Amygdala (tissue), 56 donors: ENCODE measurements around the gene WAC.
A peak's percentile ranks its signal among the peaks of the same experiment; 100 is the strongest.

Experiments used
- DNase-seq, 56 donors: peaks; one replicate each; lab custom pipeline; 2025; lab: John Stamatoyannopoulos, UW

The WAC gene

DNA sequence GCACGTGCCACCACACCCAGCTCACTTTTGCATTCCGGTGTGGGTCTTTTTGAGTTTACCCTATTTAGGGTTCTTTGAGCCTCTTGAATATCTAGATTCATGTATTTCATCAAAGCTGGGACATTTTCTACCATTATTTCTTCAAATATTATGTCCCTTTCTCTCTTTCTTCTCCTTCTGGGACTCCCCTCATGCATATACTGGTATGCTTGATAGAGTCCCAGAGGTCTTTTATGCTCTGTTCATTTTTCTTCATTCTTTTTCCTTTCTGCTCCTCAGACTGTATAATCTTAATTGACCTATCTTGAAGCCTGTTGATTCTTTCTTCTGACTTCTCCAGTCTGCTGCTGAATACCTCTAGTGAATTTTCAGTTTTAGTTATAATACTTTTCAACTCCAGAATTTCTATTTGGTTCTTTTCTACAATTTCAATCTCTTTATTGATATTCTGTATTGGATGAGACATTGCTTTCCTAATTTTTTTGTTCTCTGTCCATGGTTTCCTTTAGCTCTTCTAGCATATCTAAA, 9.1 kb upstream of the WAC start:
- DNase-seq, result no peak

- no peak for DNase-seq
Measured at GRCh38 chr10:28530751-28531150, 2.2 kb upstream of the WAC start.

DNA sequence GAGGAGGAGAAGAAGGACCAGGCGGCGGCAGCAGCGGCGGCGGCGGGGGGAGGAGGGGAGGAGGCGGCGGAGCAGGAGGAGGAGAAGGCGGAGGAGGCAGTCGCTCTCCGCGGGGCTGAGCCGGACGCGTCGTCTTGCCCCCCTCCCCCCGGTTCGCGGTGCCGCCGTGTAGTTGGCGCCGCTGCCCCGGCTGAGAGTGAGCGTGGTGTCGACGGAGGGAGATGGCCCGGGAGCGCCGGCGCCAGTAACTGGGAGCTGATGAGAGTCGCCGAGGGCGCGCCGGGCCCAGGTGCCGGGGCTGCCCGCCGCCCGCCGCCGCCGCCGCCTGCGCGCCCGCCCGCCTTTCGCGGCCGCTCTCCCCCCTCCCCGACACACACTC, 257 bp downstream of the WAC start:
- DNase-seq, result no peak

- DNase-seq, result peak in 52 of 56 donors; percentile 10 to 78 (median 50)
Measured at GRCh38 chr10:28533571-28534304, 820 bp downstream of the WAC start.

DNA sequence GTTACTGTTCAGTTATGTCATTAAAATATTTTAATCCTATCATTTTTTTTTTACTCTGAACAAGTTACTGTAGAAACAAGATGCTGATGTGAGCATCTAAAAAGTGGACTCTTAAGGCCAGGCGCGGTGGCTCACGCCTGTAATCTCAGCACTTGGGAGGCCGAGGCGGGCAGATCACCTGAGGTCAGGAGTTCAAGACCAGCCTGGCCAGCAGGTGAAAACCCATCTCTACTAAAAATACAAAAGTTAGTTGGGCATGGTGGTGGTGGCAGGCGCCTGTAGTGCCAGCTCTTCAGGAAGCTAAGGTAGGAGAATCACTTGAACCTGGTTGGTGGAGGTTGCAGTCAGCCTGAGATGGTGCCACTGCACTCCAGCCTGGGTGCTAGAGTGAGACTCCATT, 2.9 kb downstream of the WAC start:
- DNase-seq, result no peak

- DNase-seq, result no peak
Measured at GRCh38 chr10:28538595-28538994, 5.7 kb downstream of the WAC start.

- no peak for DNase-seq
Measured at GRCh38 chr10:28540145-28540544, 7.2 kb downstream of the WAC start.

GRCh38 chr10:28541717-28542365, 8.9 kb downstream of the WAC start:
- DNase-seq, result no peak

GRCh38 chr10:28542728-28543127, 9.8 kb downstream of the WAC start:
- no peak for DNase-seq

- DNase-seq, result no peak
Measured at GRCh38 chr10:28544058-28544457, 11.1 kb downstream of the WAC start.

GRCh38 chr10:28545967-28546644, 13.2 kb downstream of the WAC start:
- no peak for DNase-seq

DNA sequence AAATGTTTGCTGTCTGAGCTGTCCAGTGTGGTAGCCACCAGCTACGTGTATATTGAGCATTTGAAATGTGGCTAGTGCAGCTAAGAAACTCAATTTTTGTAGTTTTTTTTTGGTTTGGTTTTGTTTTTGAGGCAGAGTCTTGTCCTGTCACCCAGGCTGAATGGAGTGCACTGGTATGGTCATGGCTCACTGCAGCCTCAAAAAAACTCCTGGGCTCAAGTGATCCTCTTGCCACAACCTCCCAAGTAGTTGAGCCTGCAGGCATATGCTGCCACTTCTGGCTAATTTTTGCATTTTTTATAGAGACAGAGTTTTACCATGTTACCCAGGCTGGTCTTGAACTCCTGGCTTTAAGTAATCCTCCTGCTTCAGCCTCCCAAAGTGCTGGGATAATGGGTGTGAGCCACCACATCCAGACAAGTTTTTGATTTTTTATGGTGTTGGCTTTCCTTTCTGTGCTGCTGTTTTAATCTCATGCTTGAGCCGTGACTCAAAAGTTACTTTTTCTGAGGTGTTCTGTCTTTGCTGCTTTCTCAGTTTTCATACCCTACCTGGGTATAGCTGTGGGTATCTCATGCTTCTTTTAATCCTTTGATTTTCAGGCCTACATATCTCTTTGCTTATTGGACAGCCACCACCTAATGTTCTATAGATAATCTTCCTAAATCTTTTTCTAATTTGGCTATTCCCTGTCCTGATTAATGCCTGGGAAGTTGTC, 16.0 kb downstream of the WAC start:
- DNase-seq, result no peak

- DNase-seq, result no peak
Measured at GRCh38 chr10:28551086-28551485, 18.2 kb downstream of the WAC start.

GRCh38 chr10:28552775-28553174, 19.9 kb downstream of the WAC start:
- no peak for DNase-seq

- DNase-seq, result no peak
Measured at GRCh38 chr10:28554009-28554408, 21.1 kb downstream of the WAC start.

- no peak for DNase-seq
Measured at GRCh38 chr10:28554952-28555351, 22.0 kb downstream of the WAC start.

DNA sequence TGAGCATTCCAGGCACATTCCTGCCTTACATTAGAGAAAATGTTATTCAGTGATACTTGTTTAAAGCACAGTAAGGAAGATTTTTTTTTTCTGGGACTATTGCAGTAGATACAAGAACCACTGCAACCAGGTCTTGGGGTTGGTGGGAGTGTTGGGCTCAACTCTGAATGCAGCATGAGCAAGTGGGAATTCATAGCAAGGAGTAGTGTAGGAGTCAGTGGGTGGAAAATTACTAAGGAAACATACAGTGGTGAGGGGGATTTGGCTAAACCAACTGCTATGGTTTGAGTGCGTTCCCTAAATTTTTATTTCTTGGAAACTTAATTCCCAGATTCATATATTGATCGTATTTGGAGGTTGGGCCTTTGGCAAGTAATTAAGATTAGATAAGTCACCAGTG, 22.4 kb downstream of the WAC start:
- DNase-seq, result no peak

GRCh38 chr10:28556142-28556541, 23.2 kb downstream of the WAC start:
- DNase-seq, result no peak

GRCh38 chr10:28558186-28558585, 25.3 kb downstream of the WAC start:
- DNase-seq, result no peak

GRCh38 chr10:28558923-28559508, 26.1 kb downstream of the WAC start:
- no peak for DNase-seq

GRCh38 chr10:28559618-28560017, 26.7 kb downstream of the WAC start:
- no peak for DNase-seq
